WTC11 (cell line): ENCODE data around the gene HNRNPH2. TPM values are rescaled to one million over a fixed set of nuclear protein-coding genes. Genes with fewer than 3 reads are reported as not detected.

Source experiments
- ATAC-seq: fragments of 200-7000 bp; cut with Tn5 transposase; 2 replicates; pipeline ENCODE4 v1.10.0; 2021; ENCODE audit warnings: mild to moderate bottlenecking, moderate library complexity
- CTCF ChIA-PET: fragments of 300-600 bp; sonication (Branson Sonifier 250); formaldehyde crosslinking; loops from one replicate; lab custom pipeline; 2021; ENCODE audit warnings: antibody characterized with exemption; lab: Charles Lee
- POLR2A ChIA-PET: fragments of 350-600 bp; sonication (Branson Sonifier 250); formaldehyde crosslinking; loops from one replicate; lab custom pipeline; 2021; ENCODE audit warnings: antibody characterized with exemption; lab: Charles Lee
- DNase-seq: peaks from one replicate; pipeline ENCODE4 v3.0.0; 2021; ENCODE audit warnings: low spot score
- H3K27ac Mint-ChIP-seq: 2 replicates; pipeline ENCODE4 v1.8.0; 2021; ENCODE audit warnings: mixed read lengths
- H3K27me3 Mint-ChIP-seq: 2 replicates; pipeline ENCODE4 v1.8.0; 2021; ENCODE audit warnings: low read depth, mild to moderate bottlenecking, moderate library complexity, mixed read lengths
- H3K36me3 Mint-ChIP-seq: 2 replicates; pipeline ENCODE4 v1.8.0; 2021; ENCODE audit warnings: mixed read lengths
- H3K4me1 Mint-ChIP-seq: 2 replicates; pipeline ENCODE4 v1.8.0; 2022; ENCODE audit warnings: mixed read lengths
- H3K4me3 Mint-ChIP-seq: 2 replicates; pipeline ENCODE4 v1.8.0; 2021; ENCODE audit warnings: mild to moderate bottlenecking, moderate library complexity, mixed read lengths
- H3K9me3 Mint-ChIP-seq: 2 replicates; pipeline ENCODE4 v1.8.0; 2021; ENCODE audit warnings: mixed read lengths
- CBFB ChIP-seq: sonication (generic); formaldehyde crosslinking; IDR thresholded peaks from 2 replicates; pipeline ENCODE4 v1.8.1; 2022; ENCODE audit warnings: mild to moderate bottlenecking, low read depth, missing genetic modification reagents
- CREM ChIP-seq: sonication (generic); formaldehyde crosslinking; IDR thresholded peaks from 2 replicates; pipeline ENCODE4 v1.8.1; 2022; ENCODE audit warnings: mild to moderate bottlenecking, missing genetic modification reagents, moderate library complexity
- FOXP1 ChIP-seq: sonication (generic); formaldehyde crosslinking; IDR thresholded peaks from 2 replicates; pipeline ENCODE4 v1.8.0; 2022; ENCODE audit warnings: missing genetic modification reagents, mild to moderate bottlenecking, moderate library complexity, borderline replicate concordance
- JUN ChIP-seq: sonication (generic); formaldehyde crosslinking; IDR thresholded peaks from 2 replicates; pipeline ENCODE4 v1.8.0; 2023; ENCODE audit warnings: mild to moderate bottlenecking, missing genetic modification reagents
- NFYB ChIP-seq: sonication (generic); formaldehyde crosslinking; conservative IDR thresholded peaks from 2 replicates; pipeline ENCODE4 v1.8.0; 2022; ENCODE audit warnings: low read depth, missing genetic modification reagents
- NR1H2 ChIP-seq: sonication (generic); formaldehyde crosslinking; IDR thresholded peaks from 2 replicates; pipeline ENCODE4 v1.9.0; 2021; ENCODE audit warnings: mild to moderate bottlenecking, moderate library complexity, missing genetic modification reagents
- NR2C2 ChIP-seq: sonication (generic); formaldehyde crosslinking; IDR thresholded peaks from 2 replicates; pipeline ENCODE4 v1.8.0; 2022; ENCODE audit warnings: mild to moderate bottlenecking, missing genetic modification reagents
- STAT6 ChIP-seq: sonication (generic); formaldehyde crosslinking; conservative IDR thresholded peaks from 2 replicates; pipeline ENCODE4 v1.8.1; 2023; ENCODE audit warnings: mild to moderate bottlenecking, low read depth, missing genetic modification reagents, moderate library complexity
- TP53 ChIP-seq: sonication (generic); formaldehyde crosslinking; IDR thresholded peaks from 2 replicates; pipeline ENCODE4 v1.8.1; 2023; ENCODE audit warnings: mild to moderate bottlenecking, missing genetic modification reagents
- ZBTB21 ChIP-seq: sonication (generic); formaldehyde crosslinking; IDR thresholded peaks from 2 replicates; pipeline ENCODE4 v1.8.1; 2023; ENCODE audit warnings: mild to moderate bottlenecking, missing genetic modification reagents, borderline replicate concordance
- ZNF219 ChIP-seq: sonication (generic); formaldehyde crosslinking; IDR thresholded peaks from 2 replicates; pipeline ENCODE4 v1.8.0; 2023; ENCODE audit warnings: missing genetic modification reagents, mild to moderate bottlenecking, borderline replicate concordance
- ZNF263 ChIP-seq: sonication (generic); formaldehyde crosslinking; IDR thresholded peaks from 2 replicates; pipeline ENCODE4 v1.8.1; 2022; ENCODE audit warnings: low read depth, mild to moderate bottlenecking, moderate library complexity, missing genetic modification reagents
- total RNA-seq: library from RNA; stranded (reverse); gene quantifications from 3 replicates; pipeline ENCODE4 v1.2.3, GENCODE V29; 2021
- TF ChIP-seq, protein P1 (sequence below): sonication (generic); formaldehyde crosslinking; IDR thresholded peaks from 2 replicates; pipeline ENCODE4 v1.8.0; 2023; ENCODE audit warnings: mild to moderate bottlenecking, missing genetic modification reagents
- TF ChIP-seq, protein P2 (sequence below): fragments of 250-450 bp; sonication (Bioruptor Pico); IDR thresholded peaks from 2 replicates; pipeline ENCODE4 v1.8.0; 2021; ENCODE audit warnings: mild to moderate bottlenecking
- TF ChIP-seq, protein P3 (sequence below): fragments of 250-450 bp; sonication (Bioruptor Pico); IDR thresholded peaks from 2 replicates; pipeline ENCODE4 v2.1.2; 2022; ENCODE audit warnings: mild to moderate bottlenecking, moderate library complexity
- TF ChIP-seq, protein P4 (sequence below): sonication (generic); formaldehyde crosslinking; IDR thresholded peaks from 2 replicates; pipeline ENCODE4 v1.8.0; 2022; ENCODE audit warnings: mild to moderate bottlenecking, missing genetic modification reagents

The HNRNPH2 gene
- total RNA-seq, 1 experiment from 2014 or later = 70.9 TPM

DNA sequence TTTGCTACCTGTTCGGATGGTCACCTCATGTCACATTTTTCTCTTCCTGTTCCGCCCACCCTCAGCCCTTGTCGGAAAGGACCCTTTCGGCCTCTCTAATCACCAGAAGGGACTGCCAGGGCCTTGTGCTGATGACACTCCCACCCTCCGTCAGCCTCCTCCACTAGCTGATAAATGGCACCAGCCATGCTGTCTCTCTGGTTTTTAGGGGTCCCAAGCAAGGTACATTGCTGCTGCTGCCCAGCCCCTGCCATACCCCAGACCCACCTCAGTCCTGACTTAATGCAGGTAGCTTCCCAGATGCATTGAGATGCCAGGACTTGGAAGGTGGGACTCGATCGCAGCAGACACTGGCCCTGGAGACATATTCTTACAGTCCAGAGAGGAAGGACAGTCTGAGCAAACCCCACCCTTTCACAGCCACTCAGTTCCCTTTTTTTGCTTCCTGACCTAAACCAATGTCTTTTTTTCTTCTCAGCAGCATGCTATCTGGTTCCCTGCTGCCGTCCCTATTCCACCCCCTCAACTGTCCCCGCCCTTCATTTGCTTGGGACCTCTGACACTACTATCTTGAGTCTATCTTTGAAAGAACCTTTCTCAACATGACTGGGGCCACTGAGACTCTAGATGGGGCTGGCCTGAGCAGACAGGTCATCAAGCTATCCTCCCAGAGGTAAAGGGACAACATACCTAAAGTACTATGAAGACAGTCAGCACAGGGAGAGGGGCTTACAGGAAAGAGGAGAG lies 22.1 kb upstream of the HNRNPH2 start, which contains the start of gene BTK:
Gene BTK, minus strand, starts transcription at position 397 of the 747 bp plus-strand sequence. CDS start 10,907 bp downstream, outside the sequence.
- Mint-ChIP-seq H3K4me3 (no peak within 1 kb of the TSS), H3K36me3 (peaks cover 1% of the 10 kb centered on the region), H3K27ac (no peak within 1 kb of the TSS), H3K4me1 (peaks cover 7% of the 10 kb centered on the region; the same call in 1 of the 2 replicates), H3K9me3 (no peaks in the 10 kb centered on the region), H3K27me3 (no peaks in the 10 kb centered on the region)
- DNase-seq (no peak), ATAC-seq (no peak)
- CTCF ChIA-PET = no interaction called here
- POLR2A ChIA-PET = no interaction called here
- TF ChIP-seq ZNF219 (CRISPR knock-in tag) (no peak), ZNF263 (no peak)
- TF ChIP-seq, all 79 proteins: peak for 0

DNA sequence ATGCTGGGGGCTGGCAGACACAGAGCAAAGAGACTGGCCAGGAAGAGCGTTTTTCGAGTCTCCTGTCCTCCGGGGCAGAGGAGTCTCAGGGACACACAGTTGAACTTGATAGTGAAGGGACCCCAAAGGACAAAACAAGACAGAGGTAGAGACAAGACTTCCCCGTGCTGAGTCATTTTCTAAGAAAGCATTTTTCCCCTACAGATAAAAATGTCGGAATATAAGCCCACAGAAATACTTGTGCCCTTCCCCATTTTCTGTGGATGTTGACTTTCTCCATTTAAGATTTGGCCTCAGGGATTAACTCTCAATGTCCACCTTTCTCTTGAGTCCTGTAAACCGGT lies 21.5 kb upstream of the HNRNPH2 start:
- CTCF ChIA-PET = no interaction called here
- H3K36me3 Mint-ChIP-seq = peaks cover 7% of the 10 kb centered on the region
- POLR2A ChIA-PET = no interaction called here
- H3K9me3 Mint-ChIP-seq = no peaks in the 10 kb centered on the region
- ATAC-seq = no peak
- H3K4me1 Mint-ChIP-seq = peaks cover 7% of the 10 kb centered on the region; the same call in 1 of the 2 replicates
- H3K27me3 Mint-ChIP-seq = no peaks in the 10 kb centered on the region
- H3K4me3 Mint-ChIP-seq = no peak overlapping the region
- DNase-seq = no peak
- no peak overlapping the region for H3K27ac Mint-ChIP-seq
- TF ChIP-seq CREM (CRISPR knock-in tag) (no peak), FOXP1 (CRISPR knock-in tag) (no peak), TP53 (CRISPR knock-in tag) (no peak), ZBTB21 (no peak), NFYB (CRISPR knock-in tag) (no peak), JUN (no peak), CBFB (CRISPR knock-in tag) (no peak), NR2C2 (CRISPR knock-in tag) (no peak), NR1H2 (CRISPR knock-in tag) (no peak), STAT6 (CRISPR knock-in tag) (no peak)
- TF ChIP-seq, protein P1, sequence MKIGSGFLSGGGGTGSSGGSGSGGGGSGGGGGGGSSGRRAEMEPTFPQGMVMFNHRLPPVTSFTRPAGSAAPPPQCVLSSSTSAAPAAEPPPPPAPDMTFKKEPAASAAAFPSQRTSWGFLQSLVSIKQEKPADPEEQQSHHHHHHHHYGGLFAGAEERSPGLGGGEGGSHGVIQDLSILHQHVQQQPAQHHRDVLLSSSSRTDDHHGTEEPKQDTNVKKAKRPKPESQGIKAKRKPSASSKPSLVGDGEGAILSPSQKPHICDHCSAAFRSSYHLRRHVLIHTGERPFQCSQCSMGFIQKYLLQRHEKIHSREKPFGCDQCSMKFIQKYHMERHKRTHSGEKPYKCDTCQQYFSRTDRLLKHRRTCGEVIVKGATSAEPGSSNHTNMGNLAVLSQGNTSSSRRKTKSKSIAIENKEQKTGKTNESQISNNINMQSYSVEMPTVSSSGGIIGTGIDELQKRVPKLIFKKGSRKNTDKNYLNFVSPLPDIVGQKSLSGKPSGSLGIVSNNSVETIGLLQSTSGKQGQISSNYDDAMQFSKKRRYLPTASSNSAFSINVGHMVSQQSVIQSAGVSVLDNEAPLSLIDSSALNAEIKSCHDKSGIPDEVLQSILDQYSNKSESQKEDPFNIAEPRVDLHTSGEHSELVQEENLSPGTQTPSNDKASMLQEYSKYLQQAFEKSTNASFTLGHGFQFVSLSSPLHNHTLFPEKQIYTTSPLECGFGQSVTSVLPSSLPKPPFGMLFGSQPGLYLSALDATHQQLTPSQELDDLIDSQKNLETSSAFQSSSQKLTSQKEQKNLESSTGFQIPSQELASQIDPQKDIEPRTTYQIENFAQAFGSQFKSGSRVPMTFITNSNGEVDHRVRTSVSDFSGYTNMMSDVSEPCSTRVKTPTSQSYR (CRISPR knock-in tag) = no peak
- TF ChIP-seq, protein P2, sequence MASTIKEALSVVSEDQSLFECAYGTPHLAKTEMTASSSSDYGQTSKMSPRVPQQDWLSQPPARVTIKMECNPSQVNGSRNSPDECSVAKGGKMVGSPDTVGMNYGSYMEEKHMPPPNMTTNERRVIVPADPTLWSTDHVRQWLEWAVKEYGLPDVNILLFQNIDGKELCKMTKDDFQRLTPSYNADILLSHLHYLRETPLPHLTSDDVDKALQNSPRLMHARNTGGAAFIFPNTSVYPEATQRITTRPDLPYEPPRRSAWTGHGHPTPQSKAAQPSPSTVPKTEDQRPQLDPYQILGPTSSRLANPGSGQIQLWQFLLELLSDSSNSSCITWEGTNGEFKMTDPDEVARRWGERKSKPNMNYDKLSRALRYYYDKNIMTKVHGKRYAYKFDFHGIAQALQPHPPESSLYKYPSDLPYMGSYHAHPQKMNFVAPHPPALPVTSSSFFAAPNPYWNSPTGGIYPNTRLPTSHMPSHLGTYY (CRISPR knock-in tag) = no peak
- TF ChIP-seq, protein P3, sequence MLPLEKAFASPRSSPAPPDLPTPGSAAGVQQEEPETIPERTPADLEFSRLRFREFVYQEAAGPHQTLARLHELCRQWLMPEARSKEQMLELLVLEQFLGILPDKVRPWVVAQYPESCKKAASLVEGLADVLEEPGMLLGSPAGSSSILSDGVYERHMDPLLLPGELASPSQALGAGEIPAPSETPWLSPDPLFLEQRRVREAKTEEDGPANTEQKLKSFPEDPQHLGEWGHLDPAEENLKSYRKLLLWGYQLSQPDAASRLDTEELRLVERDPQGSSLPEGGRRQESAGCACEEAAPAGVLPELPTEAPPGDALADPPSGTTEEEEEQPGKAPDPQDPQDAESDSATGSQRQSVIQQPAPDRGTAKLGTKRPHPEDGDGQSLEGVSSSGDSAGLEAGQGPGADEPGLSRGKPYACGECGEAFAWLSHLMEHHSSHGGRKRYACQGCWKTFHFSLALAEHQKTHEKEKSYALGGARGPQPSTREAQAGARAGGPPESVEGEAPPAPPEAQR = no peak
- TF ChIP-seq, protein P4, sequence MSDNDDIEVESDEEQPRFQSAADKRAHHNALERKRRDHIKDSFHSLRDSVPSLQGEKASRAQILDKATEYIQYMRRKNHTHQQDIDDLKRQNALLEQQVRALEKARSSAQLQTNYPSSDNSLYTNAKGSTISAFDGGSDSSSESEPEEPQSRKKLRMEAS = no peak
- TF ChIP-seq, all 79 proteins: peak for 0
